HG02981 (cell line): ENCODE measurements around the gene ABCA4.
"Not testable (repeated sequence)": the region's sequence is repeated elsewhere in the genome, so short reads cannot be mapped to it uniquely, and the experiment has no call there.

Source experiments
- ATAC-seq: cut with Tn5 transposase; IDR thresholded peaks from one replicate; pipeline ENCODE4 v1.9.1; 2021; ENCODE audit warnings: mild to moderate bottlenecking, moderate library complexity; ENCODE audit not compliant: unreplicated experiment

Gene ABCA4

GRCh38 chr1:94011709-94012595 is 109.0 kb downstream of the ABCA4 start:
- no peak for ATAC-seq

GRCh38 chr1:94011129-94011528 is 109.8 kb downstream of the ABCA4 start:
- no peak for ATAC-seq

GRCh38 chr1:94009304-94009703 is 111.6 kb downstream of the ABCA4 start:
- no peak for ATAC-seq

DNA sequence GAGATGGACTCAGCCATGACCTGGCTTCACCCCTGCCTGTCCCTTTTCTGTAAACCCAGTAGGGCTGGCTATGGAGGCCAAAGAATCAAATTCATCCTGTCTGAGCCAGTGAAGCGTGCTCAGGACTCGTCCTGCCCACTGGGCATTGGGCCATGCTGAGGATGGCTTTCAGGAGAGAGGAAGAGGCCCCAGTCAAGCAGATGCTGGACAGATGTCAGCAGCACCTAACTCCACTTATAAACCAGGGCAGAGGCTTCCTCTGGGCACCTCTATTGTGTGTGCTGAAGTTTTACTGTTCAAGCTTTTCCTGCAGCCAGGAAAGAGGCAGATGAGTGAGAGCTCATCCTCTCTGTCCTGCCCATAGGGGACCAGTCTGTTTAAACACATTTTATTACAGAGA is 114.3 kb downstream of the ABCA4 start:
- no peak for ATAC-seq

DNA sequence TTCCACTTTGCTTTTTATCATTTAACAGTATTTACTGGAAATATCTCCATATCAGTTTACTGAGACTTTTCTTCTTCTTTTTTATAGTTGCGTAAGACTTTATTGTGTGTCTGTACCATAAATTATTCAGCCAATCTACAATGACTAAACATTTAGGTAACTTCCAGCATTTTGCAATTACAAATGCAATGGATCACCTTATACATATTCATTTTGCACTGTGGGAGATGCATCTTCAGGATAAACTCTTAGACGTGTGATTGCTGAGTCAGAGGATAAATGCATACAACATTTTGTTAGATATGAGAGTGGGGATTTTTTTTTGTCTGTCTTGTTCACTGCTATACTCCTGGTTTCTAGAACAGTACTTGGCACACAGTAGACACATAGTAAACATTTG is 116.0 kb downstream of the ABCA4 start:
- ATAC-seq = no peak

GRCh38 chr1:94002046-94002787 is 118.7 kb downstream of the ABCA4 start:
- ATAC-seq = no peak

DNA sequence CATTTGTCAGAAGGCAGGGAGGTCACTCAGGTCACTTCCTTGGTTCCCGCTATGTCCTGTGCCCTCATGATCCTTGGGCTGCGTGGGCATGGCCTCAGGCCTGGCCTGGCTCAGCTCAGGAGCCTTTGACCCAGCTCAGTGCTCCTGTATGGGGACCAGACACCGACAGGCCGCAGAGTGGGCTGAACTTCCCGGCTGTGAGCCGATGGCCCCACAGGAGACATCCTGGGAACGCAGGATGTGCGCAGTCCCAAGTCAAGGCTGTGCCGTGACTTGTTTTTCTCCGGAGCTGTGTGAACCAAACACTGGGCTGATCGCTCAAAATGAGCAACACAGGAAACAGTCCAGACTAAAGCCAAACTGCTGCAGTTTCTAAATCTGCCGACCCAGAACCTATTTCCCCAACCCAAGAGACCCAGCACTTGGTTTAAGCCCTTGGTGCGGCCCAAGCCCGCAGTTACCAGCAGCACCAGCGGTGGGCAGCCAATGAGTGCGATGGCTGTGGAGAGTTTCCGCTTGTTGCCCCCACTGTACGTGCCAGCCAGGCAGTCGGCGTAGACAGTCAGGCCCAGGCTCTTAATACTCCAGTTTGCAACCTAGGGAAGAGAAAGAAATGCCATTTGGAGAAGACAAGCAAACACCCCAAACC is 119.4 kb downstream of the ABCA4 start:
- no peak for ATAC-seq

DNA sequence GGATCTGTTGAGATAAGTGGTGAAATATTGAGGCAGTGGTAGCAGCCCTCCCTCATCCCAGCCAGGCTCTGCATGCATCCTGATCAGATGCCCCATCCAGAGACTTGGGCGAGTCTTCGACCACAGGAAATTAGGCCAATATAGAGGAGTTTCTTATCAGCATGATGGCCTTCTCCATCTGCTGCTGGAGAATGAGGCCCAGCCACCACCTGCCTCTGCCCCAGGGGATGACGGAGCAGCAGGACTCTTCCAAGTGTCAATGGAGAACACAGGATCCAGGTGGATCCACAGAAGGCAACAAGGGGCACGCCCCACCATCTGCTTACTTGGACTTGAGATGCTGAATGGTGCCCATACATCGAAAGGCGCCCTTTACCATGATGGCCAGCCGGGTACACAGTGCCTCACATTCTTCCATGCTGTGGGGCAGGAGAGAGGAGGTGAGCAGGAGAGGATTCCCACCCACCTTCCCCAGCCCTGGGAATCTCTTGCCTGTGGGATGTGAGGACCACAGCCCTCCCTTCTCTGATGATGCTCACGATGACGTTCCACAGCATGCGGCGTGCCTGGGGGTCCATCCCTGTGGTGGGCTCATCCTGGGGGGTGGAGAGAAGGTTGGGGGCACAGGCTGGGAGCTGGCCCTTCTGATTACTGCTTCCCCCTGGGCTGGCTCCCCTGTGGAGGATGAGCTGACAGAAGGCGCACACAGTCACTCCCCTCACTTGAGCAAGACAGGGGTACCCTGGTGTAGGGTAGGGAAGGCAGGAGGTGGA is 120.3 kb downstream of the ABCA4 start:
- ATAC-seq = no peak

DNA sequence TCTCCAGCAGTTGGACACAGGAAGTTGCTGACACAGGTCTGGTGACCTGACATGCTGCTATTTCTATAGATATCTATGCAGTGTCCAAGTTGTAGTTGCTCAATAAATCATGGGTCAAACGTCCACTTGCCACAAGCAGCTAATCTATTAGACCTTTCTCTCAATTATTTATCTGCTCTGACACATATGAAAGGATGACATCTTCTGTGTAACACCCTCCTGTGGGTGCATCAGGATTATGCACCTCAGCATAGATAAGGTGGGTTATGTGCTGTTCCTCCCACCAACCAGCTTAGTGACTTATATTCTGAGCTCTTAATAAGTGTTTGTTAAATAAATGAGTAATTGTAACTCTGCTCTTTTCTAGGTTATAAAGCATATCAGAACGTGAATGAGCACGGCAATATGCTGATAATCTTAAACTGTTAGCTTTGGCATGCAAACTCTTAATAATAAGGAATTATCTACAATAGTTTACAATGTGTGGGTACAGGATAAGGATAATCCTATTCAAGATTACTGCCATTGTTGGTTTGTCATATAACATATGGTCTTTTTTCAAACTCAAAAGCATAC is 121.0 kb downstream of the ABCA4 start:
- ATAC-seq = no peak

DNA sequence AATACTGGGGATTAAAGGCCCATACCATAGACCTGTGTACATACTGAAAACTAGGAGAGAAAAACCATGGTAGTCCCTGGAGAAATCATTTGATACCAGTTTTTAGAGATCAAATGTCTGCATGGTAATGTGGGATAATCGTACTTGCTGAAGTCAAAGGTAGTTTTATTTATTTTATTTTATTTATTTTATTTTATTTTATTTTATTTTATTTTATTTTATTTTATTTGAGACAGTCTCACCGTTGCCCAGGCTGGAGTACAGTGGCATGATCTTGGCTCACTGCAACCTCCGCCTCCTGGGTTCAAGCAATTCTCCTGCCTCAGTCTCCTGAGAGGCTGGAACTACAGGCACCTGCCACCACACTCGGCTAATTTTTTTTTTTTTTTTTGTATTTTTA is 122.4 kb downstream of the ABCA4 start:
- not testable (repeated sequence) for ATAC-seq

DNA sequence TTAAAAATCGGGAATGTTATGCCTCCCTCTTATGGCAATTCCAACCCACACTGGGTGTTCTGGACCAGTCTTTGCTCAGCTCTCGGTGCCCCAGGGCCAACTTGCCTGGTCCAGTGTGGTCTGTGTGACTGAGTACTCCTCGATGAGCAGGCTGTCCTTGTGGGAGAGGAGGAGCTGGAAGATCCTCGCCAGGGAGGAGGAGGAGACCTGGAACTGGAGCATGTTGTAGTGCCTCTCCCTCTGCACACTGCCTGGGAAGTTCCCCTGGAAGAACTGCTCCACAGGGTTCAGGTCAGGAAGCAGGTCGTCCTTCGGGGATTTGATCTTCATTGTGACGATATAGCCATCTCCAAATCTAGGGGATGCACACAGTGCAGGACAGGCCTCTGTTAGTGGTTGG is 123.2 kb downstream of the ABCA4 start:
- ATAC-seq = no peak

- ATAC-seq = no peak
Observed at GRCh38 chr1:93995837-93996536, 125.0 kb downstream of the ABCA4 start.

DNA sequence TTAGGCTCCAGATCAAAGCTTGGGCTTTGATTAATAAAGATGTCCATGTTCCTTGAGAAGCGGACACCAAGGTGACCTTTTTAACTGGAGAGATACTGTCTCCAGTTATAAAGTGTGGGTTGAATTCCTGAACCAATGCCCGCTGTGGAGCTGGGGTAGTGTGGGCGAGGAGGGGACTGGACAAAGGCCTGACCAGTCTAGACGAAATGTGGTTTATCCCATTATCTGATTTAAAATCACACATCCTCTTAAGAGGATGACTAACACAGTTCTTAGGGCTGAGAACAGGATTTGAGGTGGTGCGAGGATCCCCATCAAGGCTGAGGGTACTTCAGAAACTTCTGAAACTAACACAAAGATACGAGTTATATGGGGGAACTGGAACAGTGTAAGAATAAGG is 127.2 kb downstream of the ABCA4 start:
- no peak for ATAC-seq

GRCh38 chr1:93992954-93993353 is 128.0 kb downstream of the ABCA4 start:
- no peak for ATAC-seq

DNA sequence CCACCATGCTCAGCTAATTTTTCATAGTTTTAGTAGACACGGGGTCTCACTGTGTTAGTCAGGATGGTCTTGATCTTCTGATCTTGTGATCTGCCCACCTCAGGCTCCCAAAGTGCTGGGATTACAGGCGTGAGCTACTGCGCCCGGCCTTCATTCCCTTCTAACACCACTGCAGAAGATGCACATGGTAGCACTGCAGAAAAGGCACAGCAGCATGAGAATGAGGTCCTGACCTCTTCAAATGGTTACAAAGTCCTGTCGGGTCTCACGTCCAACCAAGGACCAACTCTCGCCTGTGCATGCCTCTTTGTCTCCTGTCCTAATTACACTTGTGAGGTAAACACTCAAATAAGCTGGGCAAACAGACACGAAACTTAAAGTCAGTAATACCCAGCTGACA is 128.8 kb downstream of the ABCA4 start:
- no peak for ATAC-seq

DNA sequence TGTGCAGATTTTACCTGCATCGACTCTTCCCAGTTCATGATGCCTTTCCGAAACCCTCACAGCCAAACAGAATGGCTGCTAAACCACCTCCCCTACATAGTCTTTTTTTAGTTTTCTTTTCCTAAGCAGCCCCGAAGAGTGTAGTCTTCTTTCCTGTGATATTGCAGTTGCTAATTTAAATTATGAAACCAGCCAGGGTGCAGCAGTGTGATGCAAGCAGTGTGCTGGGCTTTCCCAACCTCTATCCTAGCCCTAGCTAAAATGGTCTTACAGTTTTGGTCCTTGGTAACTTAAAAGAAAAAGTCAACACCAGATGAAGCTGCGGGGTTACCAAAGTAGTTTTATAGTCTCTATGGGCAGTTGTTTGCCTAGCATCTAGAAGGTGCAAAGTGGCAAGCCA is 129.7 kb downstream of the ABCA4 start:
- ATAC-seq = no peak

GRCh38 chr1:93990477-93990876 is 130.5 kb downstream of the ABCA4 start:
- ATAC-seq = not testable (repeated sequence)

- ATAC-seq = no peak
Observed at GRCh38 chr1:93990010-93990409, 130.9 kb downstream of the ABCA4 start.

- ATAC-seq = no peak
Observed at GRCh38 chr1:93989601-93990000, 131.3 kb downstream of the ABCA4 start.
